Fibroblast of villous mesenchyme (primary cell): ENCODE data around the gene RNF217. TPM values are rescaled to one million over a fixed set of nuclear protein-coding genes. Genes with fewer than 3 reads are reported as not detected.

Source experiments
- DNase-seq: peaks from one replicate; pipeline ENCODE4 v3.0.0-alpha.2; 2010; ENCODE audit warnings: low read depth
- H3K4me3 ChIP-seq: 2 replicates; pipeline ENCODE4 v1.5.1; 2011; ENCODE audit warnings: low read depth, mild to moderate bottlenecking, low read length
- total RNA-seq: library from RNA; depleted of rRNA; stranded (reverse); fragments of >200 nt; gene quantifications from 2 replicates; pipeline ENCODE4 v1.2.3, GENCODE V29; 2012
- TF ChIP-seq, protein P1 (sequence below): IDR thresholded peaks from 2 replicates; pipeline ENCODE4 v1.5.1; 2012; ENCODE audit warnings: low read depth, mild to moderate bottlenecking, low read length; ENCODE audit not compliant: insufficient read depth

The RNF217 gene
- total RNA-seq, 1 donor, result 25.5 TPM

GRCh38 chr6:125101128-125101527 is 138.9 kb downstream of the RNF217 start:
- TF ChIP-seq, protein P1, sequence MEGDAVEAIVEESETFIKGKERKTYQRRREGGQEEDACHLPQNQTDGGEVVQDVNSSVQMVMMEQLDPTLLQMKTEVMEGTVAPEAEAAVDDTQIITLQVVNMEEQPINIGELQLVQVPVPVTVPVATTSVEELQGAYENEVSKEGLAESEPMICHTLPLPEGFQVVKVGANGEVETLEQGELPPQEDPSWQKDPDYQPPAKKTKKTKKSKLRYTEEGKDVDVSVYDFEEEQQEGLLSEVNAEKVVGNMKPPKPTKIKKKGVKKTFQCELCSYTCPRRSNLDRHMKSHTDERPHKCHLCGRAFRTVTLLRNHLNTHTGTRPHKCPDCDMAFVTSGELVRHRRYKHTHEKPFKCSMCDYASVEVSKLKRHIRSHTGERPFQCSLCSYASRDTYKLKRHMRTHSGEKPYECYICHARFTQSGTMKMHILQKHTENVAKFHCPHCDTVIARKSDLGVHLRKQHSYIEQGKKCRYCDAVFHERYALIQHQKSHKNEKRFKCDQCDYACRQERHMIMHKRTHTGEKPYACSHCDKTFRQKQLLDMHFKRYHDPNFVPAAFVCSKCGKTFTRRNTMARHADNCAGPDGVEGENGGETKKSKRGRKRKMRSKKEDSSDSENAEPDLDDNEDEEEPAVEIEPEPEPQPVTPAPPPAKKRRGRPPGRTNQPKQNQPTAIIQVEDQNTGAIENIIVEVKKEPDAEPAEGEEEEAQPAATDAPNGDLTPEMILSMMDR, result no peak
- no peak overlapping the region for H3K4me3 ChIP-seq
- DNase-seq, result no peak

GRCh38 chr6:125101631-125102030 is 139.4 kb downstream of the RNF217 start:
- H3K4me3 ChIP-seq, result no peak overlapping the region
- TF ChIP-seq, protein P1, result no peak
- peak; percentile 21 for DNase-seq

DNA sequence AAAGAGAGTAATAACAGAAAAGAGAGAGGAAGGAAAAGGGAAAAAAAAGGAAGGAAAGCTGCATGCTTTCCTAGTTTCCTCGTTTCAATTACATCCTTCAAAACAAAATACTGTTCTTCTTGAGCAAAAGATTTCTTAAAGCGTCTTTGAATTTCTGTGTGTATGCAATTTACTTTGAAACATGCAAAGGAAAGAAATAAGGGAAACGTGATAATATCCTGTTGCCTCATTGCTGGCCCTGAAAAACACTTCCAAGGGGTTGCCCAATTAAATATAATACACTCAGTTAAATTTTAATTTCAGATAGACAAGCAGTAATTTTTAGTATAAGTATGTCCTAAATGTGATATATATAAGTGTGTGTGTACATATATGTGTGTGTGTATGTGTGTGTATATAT is 140.2 kb downstream of the RNF217 start:
- TF ChIP-seq, protein P1, result no peak
- DNase-seq, result no peak
- no peak overlapping the region for H3K4me3 ChIP-seq

GRCh38 chr6:125102891-125103290 is 140.7 kb downstream of the RNF217 start:
- no peak overlapping the region for H3K4me3 ChIP-seq
- TF ChIP-seq, protein P1, result no peak
- peak; percentile 84 for DNase-seq

GRCh38 chr6:125104425-125104824 is 142.2 kb downstream of the RNF217 start:
- H3K4me3 ChIP-seq, result no peak overlapping the region
- TF ChIP-seq, protein P1, result no peak
- peak; percentile 55 for DNase-seq

GRCh38 chr6:125107048-125107447 is 144.8 kb downstream of the RNF217 start:
- DNase-seq, result no peak
- TF ChIP-seq, protein P1, result no peak
- no peak overlapping the region for H3K4me3 ChIP-seq

DNA sequence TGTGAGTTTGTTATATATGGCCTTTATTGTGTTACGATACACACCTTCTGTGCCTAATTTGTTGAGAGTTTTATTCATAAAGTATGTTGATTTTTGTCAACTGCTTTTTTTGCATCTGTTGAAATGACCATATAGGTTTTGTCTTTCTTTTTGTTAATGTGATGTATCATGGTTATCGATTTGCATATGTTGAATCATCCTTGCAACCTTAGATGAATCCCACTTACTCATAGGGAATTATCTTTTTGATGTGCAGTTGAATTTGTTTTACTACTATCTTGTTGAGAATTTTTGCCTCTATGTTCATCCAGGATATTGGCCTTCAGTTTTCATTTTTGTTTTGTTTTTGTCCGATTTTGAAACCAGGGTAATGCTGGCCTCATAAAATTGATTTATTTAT is 145.7 kb downstream of the RNF217 start:
- no peak for DNase-seq
- TF ChIP-seq, protein P1, result no peak
- H3K4me3 ChIP-seq, result no peak overlapping the region
